Ishikawa (cell line): ENCODE data around the gene FHL2.

Experiments
- CEBPB ChIP-seq: IDR thresholded peaks from 2 replicates; pipeline ENCODE4 v1.6.1; 2012
- CREB1 ChIP-seq: IDR thresholded peaks from 2 replicates; pipeline ENCODE4 v1.6.1; 2012; ENCODE audit warnings: low read depth
- EGR1 ChIP-seq: IDR thresholded peaks from 2 replicates; pipeline ENCODE4 v1.6.1; 2012
- EP300 ChIP-seq: IDR thresholded peaks from 2 replicates; pipeline ENCODE4 v1.6.1; 2012; ENCODE audit warnings: borderline replicate concordance
- FOXM1 ChIP-seq: IDR thresholded peaks from 2 replicates; pipeline ENCODE4 v1.6.1; 2012; ENCODE audit warnings: low read depth, borderline replicate concordance
- NFIC ChIP-seq: IDR thresholded peaks from 2 replicates; pipeline ENCODE4 v1.6.1; 2012
- RAD21 ChIP-seq: IDR thresholded peaks from 2 replicates; pipeline ENCODE4 v1.6.1; 2012; ENCODE audit warnings: low read depth
- TAF1 ChIP-seq: IDR thresholded peaks from 2 replicates; pipeline ENCODE4 v1.6.1; 2012; ENCODE audit warnings: low read depth, mild to moderate bottlenecking
- TCF12 ChIP-seq: IDR thresholded peaks from 2 replicates; pipeline ENCODE4 v1.6.1; 2012; ENCODE audit warnings: low read depth
- TEAD4 ChIP-seq: IDR thresholded peaks from 2 replicates; pipeline ENCODE4 v1.6.1; 2012
- YY1 ChIP-seq: IDR thresholded peaks from 2 replicates; pipeline ENCODE4 v1.6.1; 2012; ENCODE audit warnings: low read depth
- ZBTB7A ChIP-seq: IDR thresholded peaks from 2 replicates; pipeline ENCODE4 v1.6.1; 2012; ENCODE audit warnings: low read depth
- TF ChIP-seq, protein P1 (sequence below): IDR thresholded peaks from 2 replicates; pipeline ENCODE4 v1.6.1; 2012; ENCODE audit warnings: low read depth, mild to moderate bottlenecking
- TF ChIP-seq, protein P2 (sequence below): IDR thresholded peaks from 2 replicates; pipeline ENCODE4 v1.6.1; 2012
- TF ChIP-seq, protein P3 (sequence below): IDR thresholded peaks from 2 replicates; pipeline ENCODE4 v1.6.1; 2012

Gene FHL2

DNA sequence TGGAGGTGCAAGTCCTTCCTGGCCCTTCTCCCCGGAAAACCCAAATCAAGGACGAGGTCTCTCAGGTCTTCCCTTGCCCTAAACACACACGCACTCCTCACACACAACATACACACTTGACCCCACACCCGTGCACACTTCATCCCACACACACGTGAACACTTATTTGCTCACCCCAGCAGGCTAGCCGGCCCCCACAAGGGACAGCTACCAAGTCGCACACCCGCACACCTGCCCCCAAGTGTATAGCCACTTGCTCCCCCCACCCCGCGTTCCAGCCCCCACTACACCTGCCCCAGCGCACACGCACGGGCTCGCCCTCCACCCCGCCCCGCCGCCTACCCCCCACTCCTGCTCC is 69.7 kb downstream of the FHL2 start:
- TF ChIP-seq CEBPB (no peak), TEAD4 (no peak), YY1 (no peak), RAD21 (no peak), TCF12 (no peak), ZBTB7A (no peak)
- TF ChIP-seq, protein P1, sequence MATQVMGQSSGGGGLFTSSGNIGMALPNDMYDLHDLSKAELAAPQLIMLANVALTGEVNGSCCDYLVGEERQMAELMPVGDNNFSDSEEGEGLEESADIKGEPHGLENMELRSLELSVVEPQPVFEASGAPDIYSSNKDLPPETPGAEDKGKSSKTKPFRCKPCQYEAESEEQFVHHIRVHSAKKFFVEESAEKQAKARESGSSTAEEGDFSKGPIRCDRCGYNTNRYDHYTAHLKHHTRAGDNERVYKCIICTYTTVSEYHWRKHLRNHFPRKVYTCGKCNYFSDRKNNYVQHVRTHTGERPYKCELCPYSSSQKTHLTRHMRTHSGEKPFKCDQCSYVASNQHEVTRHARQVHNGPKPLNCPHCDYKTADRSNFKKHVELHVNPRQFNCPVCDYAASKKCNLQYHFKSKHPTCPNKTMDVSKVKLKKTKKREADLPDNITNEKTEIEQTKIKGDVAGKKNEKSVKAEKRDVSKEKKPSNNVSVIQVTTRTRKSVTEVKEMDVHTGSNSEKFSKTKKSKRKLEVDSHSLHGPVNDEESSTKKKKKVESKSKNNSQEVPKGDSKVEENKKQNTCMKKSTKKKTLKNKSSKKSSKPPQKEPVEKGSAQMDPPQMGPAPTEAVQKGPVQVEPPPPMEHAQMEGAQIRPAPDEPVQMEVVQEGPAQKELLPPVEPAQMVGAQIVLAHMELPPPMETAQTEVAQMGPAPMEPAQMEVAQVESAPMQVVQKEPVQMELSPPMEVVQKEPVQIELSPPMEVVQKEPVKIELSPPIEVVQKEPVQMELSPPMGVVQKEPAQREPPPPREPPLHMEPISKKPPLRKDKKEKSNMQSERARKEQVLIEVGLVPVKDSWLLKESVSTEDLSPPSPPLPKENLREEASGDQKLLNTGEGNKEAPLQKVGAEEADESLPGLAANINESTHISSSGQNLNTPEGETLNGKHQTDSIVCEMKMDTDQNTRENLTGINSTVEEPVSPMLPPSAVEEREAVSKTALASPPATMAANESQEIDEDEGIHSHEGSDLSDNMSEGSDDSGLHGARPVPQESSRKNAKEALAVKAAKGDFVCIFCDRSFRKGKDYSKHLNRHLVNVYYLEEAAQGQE = no peak
- TF ChIP-seq, protein P2, sequence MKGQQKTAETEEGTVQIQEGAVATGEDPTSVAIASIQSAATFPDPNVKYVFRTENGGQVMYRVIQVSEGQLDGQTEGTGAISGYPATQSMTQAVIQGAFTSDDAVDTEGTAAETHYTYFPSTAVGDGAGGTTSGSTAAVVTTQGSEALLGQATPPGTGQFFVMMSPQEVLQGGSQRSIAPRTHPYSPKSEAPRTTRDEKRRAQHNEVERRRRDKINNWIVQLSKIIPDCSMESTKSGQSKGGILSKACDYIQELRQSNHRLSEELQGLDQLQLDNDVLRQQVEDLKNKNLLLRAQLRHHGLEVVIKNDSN = no peak

DNA sequence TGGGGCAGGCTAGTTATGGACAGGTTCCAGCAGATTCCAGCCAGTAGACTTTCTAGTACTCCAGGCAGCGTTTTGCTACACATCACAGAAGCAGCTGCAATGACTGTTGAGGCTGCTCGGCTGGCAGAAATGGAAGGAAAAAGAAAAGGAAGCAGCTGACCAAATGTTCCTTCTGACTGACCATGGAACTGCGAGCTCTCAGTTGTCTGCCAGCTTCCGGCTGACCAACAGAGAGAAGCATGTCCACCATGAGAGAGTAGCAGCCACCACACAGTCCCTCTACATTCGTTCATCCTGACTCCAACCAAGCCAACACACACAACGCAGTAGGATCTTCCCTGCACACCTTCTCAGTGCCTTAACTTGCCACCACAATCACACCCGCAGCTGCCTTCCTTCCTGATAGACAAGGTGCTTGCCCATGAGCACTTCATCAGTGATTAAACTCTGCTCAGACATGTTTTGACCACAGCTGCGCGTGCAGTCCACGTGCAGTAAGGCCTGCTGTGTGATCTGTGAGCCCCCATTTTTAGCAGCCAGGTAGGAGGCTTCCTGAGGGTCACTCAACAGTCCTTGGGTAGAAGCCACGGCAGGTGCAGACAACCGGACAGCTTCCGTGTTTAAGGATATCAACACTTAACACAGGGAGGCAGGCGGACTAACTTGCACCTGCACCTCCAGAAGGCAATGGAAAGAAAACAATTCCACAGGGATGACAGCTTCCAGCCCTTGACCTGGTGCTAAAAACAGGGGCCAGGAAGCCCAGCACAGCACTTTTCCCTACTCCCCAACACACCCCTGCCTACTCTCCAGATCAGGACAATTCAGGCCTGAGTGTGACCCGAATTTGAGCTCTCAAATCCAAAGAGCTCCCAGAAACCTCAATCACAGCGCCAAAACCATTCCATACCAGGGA is 70.3 kb downstream of the FHL2 start:
- TF ChIP-seq NFIC (no peak), EGR1 (no peak), CEBPB (no peak), TCF12 (no peak)
- TF ChIP-seq, protein P1 = no peak
- TF ChIP-seq, protein P2 = no peak
- TF ChIP-seq, protein P3, sequence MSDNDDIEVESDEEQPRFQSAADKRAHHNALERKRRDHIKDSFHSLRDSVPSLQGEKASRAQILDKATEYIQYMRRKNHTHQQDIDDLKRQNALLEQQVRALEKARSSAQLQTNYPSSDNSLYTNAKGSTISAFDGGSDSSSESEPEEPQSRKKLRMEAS = no peak

DNA sequence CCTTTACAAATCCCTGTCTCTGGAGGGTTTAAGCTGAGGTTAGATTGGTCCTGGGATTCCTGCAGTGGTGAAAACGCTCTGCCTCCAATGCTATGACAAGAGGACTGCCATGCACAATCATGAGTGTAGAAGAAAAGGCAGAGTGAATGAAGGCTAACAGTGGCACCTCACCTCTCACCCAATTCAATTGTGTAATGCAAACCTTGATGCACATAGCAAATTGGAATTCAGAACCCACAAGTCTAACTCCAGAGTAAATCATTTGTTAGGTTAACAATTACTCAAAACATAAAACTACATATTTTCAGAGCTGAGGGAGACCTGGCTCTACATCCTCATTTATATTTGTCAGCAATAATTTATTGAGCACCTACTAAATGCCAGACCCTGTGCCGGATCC is 71.2 kb downstream of the FHL2 start:
- no peak for TF ChIP-seq NFIC
- TF ChIP-seq, protein P3 = no peak
- TF ChIP-seq YY1 = no peak
- TF ChIP-seq, protein P2 = no peak
- no peak for TF ChIP-seq FOXM1
- TF ChIP-seq, protein P1 = no peak
- no peak for TF ChIP-seq CREB1

DNA sequence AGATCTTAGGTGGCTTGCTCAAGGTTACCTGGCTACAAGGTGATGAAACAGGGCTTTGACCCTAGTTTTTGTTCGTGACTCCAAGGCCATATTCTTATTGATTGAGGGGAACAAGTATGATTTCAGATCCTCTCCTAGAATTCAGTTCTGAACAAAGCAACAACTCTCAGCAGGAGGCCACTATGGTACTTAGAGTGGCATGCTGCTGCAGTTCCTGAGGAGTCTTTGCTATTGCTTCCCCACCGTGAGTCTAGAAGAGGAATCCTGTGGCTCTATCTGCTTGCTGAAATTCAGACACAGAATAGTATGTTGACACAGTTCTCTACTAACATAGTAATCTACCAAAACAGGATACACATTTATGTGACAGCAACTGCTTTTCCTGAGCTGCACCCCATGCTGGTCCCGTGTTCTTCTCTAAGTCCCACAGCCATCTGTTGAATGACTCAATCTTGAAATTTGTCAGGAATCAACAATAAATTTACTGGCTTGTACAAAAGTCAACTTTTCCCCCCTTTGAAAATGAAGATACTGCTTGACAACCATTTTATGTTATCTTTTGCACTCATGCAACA is 73.4 kb downstream of the FHL2 start:
- TF ChIP-seq FOXM1 (no peak), ZBTB7A (no peak), EP300 (no peak), YY1 (no peak), EGR1 (no peak), TAF1 (no peak), TEAD4 (no peak), CREB1 (no peak), NFIC (no peak), TCF12 (no peak), CEBPB (no peak), RAD21 (no peak)
- TF ChIP-seq, protein P3 = no peak
- TF ChIP-seq, protein P1 = no peak
- TF ChIP-seq, protein P2 = no peak
